ENCODE measurements around the gene GPI.

- TF ChIP-seq TARDBP (IDR thresholded peaks at IDR 0.05) (no peak), SP1 (IDR thresholded peaks at IDR 0.05) (no peak), SUZ12 (IDR thresholded peaks at IDR 0.05) (no peak), PKNOX1 (IDR thresholded peaks at IDR 0.05) (no peak), CTBP1 (IDR thresholded peaks at IDR 0.05; ENCODE audit: borderline replicate concordance) (no peak), FOXA1 (IDR thresholded peaks at IDR 0.05) (no peak), ELF4 (IDR thresholded peaks at IDR 0.05) (no peak)
These were observed 32.8 kb upstream of the GPI start for GRCh38 chr19:34332027-34332760.
